ENCODE measurements around the gene CDH4. TPM values are rescaled to one million over a fixed set of nuclear protein-coding genes. Genes with fewer than 3 reads are reported as not detected.
A peak's percentile ranks its signal among the peaks of the same experiment; 100 is the strongest.

Gene CDH4
- total RNA-seq, 1 donor from 2014 or later: 2.9 TPM

DNA sequence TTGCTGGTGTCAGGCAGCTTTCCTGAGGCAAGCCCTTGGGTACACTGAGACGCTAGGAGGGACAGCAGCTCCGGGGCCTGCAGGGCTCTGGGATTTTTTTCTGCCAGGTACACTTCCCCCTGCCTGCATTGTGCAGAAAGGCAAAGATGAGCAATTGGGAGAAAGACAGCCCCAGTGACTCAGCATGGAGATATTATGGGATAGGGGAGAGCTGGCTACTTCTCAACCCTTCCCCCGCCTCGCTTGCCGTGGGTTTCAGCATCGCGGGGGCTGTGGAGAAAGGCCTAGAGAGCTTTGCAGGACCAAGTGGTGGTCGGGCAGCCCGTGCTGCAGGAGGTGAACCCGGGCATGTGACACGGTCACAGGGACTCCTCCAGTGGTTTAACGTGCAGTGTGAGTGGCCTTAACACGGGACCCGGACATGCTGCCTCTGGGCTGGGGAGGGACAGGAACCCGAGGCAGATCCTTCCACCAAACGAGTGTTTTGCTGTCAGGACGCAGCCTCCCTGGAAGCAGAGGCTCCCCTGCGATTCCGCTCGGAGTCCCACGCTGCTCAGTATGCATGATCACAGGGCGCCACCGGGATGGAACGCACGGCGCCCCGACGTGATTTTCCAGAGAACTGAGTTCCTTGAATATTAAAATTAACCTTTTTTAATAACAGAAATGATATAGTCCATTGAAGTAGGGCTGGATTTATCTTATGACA lies 139.9 kb downstream of the CDH4 start:
- Histone ChIP-seq H3K4me3 (no peak overlapping the region), H4K20me1 (ENCODE audit: low read depth) (no peaks in the 10 kb centered on the region), H3K4me2 (no peak overlapping the region), H2AFZ (replicated peaks) (no peak overlapping the region), H3K36me3 (no peaks in the 10 kb centered on the region), H3K27me3 (no peaks in the 10 kb centered on the region), H3K9me3 (ENCODE audit: low read depth) (no peaks in the 10 kb centered on the region), H3K4me1 (peaks cover 19% of the 10 kb centered on the region), H3K79me2 (ENCODE audit: low read depth) (no peaks in the 10 kb centered on the region), H3F3A (ENCODE audit: low read depth) (peaks cover 2% of the 10 kb centered on the region), H3K27ac (no peak overlapping the region), H3K9ac (no peak overlapping the region)
- TF ChIP-seq EZH2phosphoT487 (IDR thresholded peaks at IDR 0.05): no peak
- no peak for TF ChIP-seq EZH2 (IDR thresholded peaks at IDR 0.05)
- TF ChIP-seq, protein P1, sequence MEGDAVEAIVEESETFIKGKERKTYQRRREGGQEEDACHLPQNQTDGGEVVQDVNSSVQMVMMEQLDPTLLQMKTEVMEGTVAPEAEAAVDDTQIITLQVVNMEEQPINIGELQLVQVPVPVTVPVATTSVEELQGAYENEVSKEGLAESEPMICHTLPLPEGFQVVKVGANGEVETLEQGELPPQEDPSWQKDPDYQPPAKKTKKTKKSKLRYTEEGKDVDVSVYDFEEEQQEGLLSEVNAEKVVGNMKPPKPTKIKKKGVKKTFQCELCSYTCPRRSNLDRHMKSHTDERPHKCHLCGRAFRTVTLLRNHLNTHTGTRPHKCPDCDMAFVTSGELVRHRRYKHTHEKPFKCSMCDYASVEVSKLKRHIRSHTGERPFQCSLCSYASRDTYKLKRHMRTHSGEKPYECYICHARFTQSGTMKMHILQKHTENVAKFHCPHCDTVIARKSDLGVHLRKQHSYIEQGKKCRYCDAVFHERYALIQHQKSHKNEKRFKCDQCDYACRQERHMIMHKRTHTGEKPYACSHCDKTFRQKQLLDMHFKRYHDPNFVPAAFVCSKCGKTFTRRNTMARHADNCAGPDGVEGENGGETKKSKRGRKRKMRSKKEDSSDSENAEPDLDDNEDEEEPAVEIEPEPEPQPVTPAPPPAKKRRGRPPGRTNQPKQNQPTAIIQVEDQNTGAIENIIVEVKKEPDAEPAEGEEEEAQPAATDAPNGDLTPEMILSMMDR (IDR thresholded peaks at IDR 0.05): no peak
- peaks cover 10% of the 10 kb centered on the region for H3K27me3 Mint-ChIP-seq (ENCODE audit: insufficient read depth, low read depth)
- H3K4me1 Mint-ChIP-seq: peaks cover 22% of the 10 kb centered on the region
- H3K27ac Mint-ChIP-seq: peak overlapping the region; percentile 37
- H3K9me3 Mint-ChIP-seq: peaks cover 13% of the 10 kb centered on the region
- no peak for DNase-seq (ENCODE audit: low spot score)
- peaks cover 9% of the 10 kb centered on the region for H3K36me3 Mint-ChIP-seq
- no peak overlapping the region for H3K4me3 Mint-ChIP-seq

DNA sequence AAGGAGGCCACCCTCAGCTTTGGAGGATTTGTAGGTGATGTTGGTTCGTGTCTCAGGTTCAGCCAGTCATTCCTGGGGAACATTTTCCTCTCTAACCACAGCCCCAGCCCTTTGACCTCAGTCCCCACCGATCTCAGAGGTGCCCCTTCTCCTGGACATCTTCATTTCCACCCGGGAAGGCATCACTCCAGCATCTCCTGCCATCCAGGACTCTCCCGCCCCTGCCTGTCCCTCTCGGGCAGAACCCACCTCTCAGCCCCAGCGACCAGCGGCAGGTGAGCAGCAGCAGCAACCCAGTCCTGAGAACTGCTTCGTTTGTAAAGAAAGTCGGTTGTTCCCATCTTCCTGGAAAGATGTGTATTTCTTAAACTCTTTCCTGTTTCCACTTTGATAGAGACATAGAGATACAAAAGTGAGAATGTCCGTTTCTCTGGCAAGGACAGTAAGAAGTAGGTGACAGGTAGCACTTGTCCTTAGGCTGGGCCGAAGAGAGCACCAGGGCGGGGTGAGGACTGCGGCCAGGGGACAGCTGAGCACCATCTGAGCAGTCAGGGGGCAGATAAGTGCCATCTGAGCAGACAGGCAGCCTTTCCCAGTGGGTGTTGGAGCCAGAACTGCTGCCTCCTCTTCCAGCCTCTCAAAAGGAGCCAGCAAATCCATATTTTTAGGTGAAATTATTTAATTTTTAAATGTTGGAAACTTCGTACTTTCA lies 142.2 kb downstream of the CDH4 start:
- DNase-seq (ENCODE audit: low spot score): no peak
- Histone ChIP-seq H3K27ac (no peak overlapping the region), H3K27me3 (no peaks in the 10 kb centered on the region), H3K9ac (no peak overlapping the region), H3K36me3 (no peaks in the 10 kb centered on the region), H3K9me3 (ENCODE audit: low read depth) (no peaks in the 10 kb centered on the region), H2AFZ (replicated peaks) (no peak overlapping the region), H4K20me1 (ENCODE audit: low read depth) (no peaks in the 10 kb centered on the region), H3K4me3 (no peak overlapping the region), H3K79me2 (ENCODE audit: low read depth) (no peaks in the 10 kb centered on the region), H3K4me1 (peaks cover 11% of the 10 kb centered on the region), H3K4me2 (no peak overlapping the region), H3F3A (ENCODE audit: low read depth) (peaks cover 2% of the 10 kb centered on the region)
- peaks cover 7% of the 10 kb centered on the region for H3K27me3 Mint-ChIP-seq (ENCODE audit: insufficient read depth, low read depth)
- H3K4me1 Mint-ChIP-seq: peaks cover 12% of the 10 kb centered on the region
- no peak overlapping the region for H3K27ac Mint-ChIP-seq
- peaks cover 10% of the 10 kb centered on the region for H3K36me3 Mint-ChIP-seq
- TF ChIP-seq EZH2phosphoT487 (IDR thresholded peaks at IDR 0.05) (no peak), EZH2 (IDR thresholded peaks at IDR 0.05) (no peak)
- TF ChIP-seq, protein P1 (IDR thresholded peaks at IDR 0.05): no peak
- peaks cover 15% of the 10 kb centered on the region for H3K9me3 Mint-ChIP-seq
- no peak overlapping the region for H3K4me3 Mint-ChIP-seq

DNA sequence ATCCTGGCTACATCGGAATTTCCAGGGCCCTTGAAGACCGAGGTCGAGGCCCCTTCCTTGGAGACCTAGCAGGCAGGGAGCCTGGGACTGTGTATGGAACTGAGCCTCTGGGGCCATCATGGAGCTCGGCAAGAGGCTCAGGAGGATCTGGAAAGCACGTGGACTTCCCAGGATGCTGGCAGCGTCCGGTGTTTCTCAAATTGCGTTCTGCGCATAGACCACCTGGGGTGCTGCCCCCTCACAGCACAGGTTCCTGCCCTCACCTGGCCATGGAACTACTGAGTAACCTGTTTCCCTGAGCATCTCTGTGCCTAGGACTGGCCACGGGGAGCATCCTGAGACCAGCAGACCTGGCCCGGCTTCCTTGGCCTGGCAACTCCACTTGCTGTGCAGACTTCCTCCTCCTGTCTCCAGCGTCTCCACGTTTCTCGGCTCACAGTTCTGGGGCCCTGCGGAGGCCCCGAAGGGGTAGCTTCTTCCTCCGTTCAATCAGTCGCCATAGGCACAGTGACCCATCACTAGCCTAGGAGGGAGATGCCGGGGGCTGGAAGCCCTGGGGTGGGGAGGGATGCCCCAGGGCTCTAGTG lies 144.3 kb downstream of the CDH4 start:
- H3K9me3 ChIP-seq (ENCODE audit: low read depth): no peaks in the 10 kb centered on the region
- Mint-ChIP-seq H3K27me3 (ENCODE audit: insufficient read depth, low read depth) (peaks cover 4% of the 10 kb centered on the region), H3K27ac (no peak overlapping the region)

More for the DNA sequence above, 144.3 kb downstream of the CDH4 start:
- Histone ChIP-seq H3K27ac (no peak overlapping the region), H3K4me2 (no peak overlapping the region), H4K20me1 (ENCODE audit: low read depth) (no peaks in the 10 kb centered on the region), H3K79me2 (ENCODE audit: low read depth) (no peaks in the 10 kb centered on the region), H2AFZ (replicated peaks) (no peak overlapping the region), H3F3A (ENCODE audit: low read depth) (peaks cover 2% of the 10 kb centered on the region), H3K9ac (no peak overlapping the region), H3K27me3 (no peaks in the 10 kb centered on the region), H3K4me3 (no peak overlapping the region), H3K36me3 (no peaks in the 10 kb centered on the region), H3K4me1 (peaks cover 10% of the 10 kb centered on the region)
- H3K36me3 Mint-ChIP-seq: peaks cover 4% of the 10 kb centered on the region
- no peak for TF ChIP-seq EZH2 (IDR thresholded peaks at IDR 0.05)
- TF ChIP-seq, protein P1 (IDR thresholded peaks at IDR 0.05): no peak
- no peak for TF ChIP-seq EZH2phosphoT487 (IDR thresholded peaks at IDR 0.05)
- H3K4me3 Mint-ChIP-seq: no peak overlapping the region
- peaks cover 11% of the 10 kb centered on the region for H3K9me3 Mint-ChIP-seq
- no peak for DNase-seq (ENCODE audit: low spot score)
- peaks cover 12% of the 10 kb centered on the region for H3K4me1 Mint-ChIP-seq

Measured in neural progenitor cell (in vitro differentiated cells).